ENCODE results near the gene ADGRG6. TPM values are rescaled to one million over a fixed set of nuclear protein-coding genes. Genes with fewer than 3 reads are reported as not detected.

The ADGRG6 gene
- total RNA-seq, 4 donors from 2014 or later = 56.6 to 147 (median 69.1) TPM

DNA sequence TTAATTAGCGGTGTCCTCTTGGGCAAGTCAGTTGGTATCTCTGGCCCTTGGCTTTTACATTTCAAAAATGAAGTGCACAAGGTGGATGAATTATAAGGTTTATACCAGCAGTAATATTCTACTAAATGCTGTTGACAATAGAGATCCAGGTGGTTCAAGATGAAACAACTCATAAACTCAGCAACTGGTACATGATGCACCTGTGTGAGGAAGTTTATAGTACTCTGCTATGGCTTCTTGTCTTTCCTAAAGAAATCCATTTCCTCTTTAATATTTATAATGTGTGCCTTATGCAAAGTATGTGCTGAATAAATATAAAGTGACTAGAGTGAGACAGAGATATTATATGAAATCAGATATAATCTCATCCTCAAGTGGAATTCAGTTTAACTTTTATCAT is 48.5 kb downstream of the ADGRG6 start:
- TF ChIP-seq, protein P1, sequence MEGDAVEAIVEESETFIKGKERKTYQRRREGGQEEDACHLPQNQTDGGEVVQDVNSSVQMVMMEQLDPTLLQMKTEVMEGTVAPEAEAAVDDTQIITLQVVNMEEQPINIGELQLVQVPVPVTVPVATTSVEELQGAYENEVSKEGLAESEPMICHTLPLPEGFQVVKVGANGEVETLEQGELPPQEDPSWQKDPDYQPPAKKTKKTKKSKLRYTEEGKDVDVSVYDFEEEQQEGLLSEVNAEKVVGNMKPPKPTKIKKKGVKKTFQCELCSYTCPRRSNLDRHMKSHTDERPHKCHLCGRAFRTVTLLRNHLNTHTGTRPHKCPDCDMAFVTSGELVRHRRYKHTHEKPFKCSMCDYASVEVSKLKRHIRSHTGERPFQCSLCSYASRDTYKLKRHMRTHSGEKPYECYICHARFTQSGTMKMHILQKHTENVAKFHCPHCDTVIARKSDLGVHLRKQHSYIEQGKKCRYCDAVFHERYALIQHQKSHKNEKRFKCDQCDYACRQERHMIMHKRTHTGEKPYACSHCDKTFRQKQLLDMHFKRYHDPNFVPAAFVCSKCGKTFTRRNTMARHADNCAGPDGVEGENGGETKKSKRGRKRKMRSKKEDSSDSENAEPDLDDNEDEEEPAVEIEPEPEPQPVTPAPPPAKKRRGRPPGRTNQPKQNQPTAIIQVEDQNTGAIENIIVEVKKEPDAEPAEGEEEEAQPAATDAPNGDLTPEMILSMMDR (IDR thresholded peaks at IDR 0.05) = no peak
- TF ChIP-seq POLR2AphosphoS5 (IDR thresholded peaks at IDR 0.05) (no peak), EP300 (IDR thresholded peaks at IDR 0.05) (no peak), POLR2A (IDR thresholded peaks at IDR 0.05) (no peak)
- H3K4me1 ChIP-seq = no peaks in the 10 kb centered on the region
- H3K27ac ChIP-seq = no peak overlapping the region
- no peaks in the 10 kb centered on the region for H3K27me3 ChIP-seq
- WGBS = 100% methylated on average over 1 of the region's 1 CpG
- H3K36me3 ChIP-seq = no peaks in the 10 kb centered on the region
- no peak overlapping the region for H3K4me3 ChIP-seq
- DNase-seq (ENCODE audit: low spot score in 2 of 2) = no peak
- H3K9me3 ChIP-seq = no peaks in the 10 kb centered on the region

DNA sequence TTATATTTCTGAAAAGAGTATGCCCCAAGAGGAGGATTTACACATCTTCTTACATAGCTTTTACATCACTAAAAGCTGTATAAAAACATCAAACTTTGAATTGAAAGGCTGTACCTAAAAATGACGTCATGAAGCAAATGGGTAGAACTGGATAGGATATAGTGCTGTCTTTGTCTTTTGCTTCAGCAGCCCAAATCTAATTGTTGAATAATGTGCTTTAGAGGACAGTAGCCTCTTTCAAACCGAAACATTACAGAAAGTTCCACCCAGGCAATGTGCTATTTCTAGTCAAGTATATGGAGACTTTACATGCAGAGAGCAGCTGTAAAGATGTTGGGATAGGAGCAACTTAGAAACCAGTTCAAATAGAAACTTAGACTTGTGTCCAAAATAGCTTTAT is 51.9 kb downstream of the ADGRG6 start:
- TF ChIP-seq, protein P1 (IDR thresholded peaks at IDR 0.05) = no peak
- no peak for TF ChIP-seq POLR2AphosphoS5 (IDR thresholded peaks at IDR 0.05)
- TF ChIP-seq EP300 (IDR thresholded peaks at IDR 0.05) = no peak
- no peak for TF ChIP-seq POLR2A (IDR thresholded peaks at IDR 0.05)
- no peaks in the 10 kb centered on the region for H3K36me3 ChIP-seq

GRCh38 chr6:142354650-142355049 is 52.8 kb downstream of the ADGRG6 start:
- 91% methylated on average over 3 of the region's 3 CpGs for WGBS
- Histone ChIP-seq H3K4me3 (no peak overlapping the region), H3K36me3 (no peaks in the 10 kb centered on the region), H3K27ac (no peak overlapping the region), H3K9me3 (no peaks in the 10 kb centered on the region), H3K27me3 (no peaks in the 10 kb centered on the region), H3K4me1 (peaks cover 7% of the 10 kb centered on the region)
- no peak for TF ChIP-seq EP300 (IDR thresholded peaks at IDR 0.05)
- no peak for TF ChIP-seq POLR2A (IDR thresholded peaks at IDR 0.05)
- TF ChIP-seq, protein P1 (IDR thresholded peaks at IDR 0.05) = no peak
- no peak for TF ChIP-seq POLR2AphosphoS5 (IDR thresholded peaks at IDR 0.05)
- no peak for DNase-seq (ENCODE audit: low spot score in 2 of 2)

More for the DNA sequence above, 51.9 kb downstream of the ADGRG6 start:
- H3K4me3 ChIP-seq = no peak overlapping the region
- no peaks in the 10 kb centered on the region for H3K27me3 ChIP-seq
- 76% methylated on average over 2 of the region's 2 CpGs for WGBS
- no peak for DNase-seq (ENCODE audit: low spot score in 2 of 2)
- peaks cover 4% of the 10 kb centered on the region for H3K4me1 ChIP-seq
- no peak overlapping the region for H3K27ac ChIP-seq
- no peaks in the 10 kb centered on the region for H3K9me3 ChIP-seq

GRCh38 chr6:142355520-142356174 is 53.8 kb downstream of the ADGRG6 start:
- peaks cover 7% of the 10 kb centered on the region for H3K4me1 ChIP-seq
- no peaks in the 10 kb centered on the region for H3K27me3 ChIP-seq
- TF ChIP-seq, protein P1 (IDR thresholded peaks at IDR 0.05) = no peak
- DNase-seq (ENCODE audit: low spot score in 2 of 2) = no peak
- H3K36me3 ChIP-seq = no peaks in the 10 kb centered on the region
- H3K4me3 ChIP-seq = no peak overlapping the region
- no peak overlapping the region for H3K27ac ChIP-seq
- no peaks in the 10 kb centered on the region for H3K9me3 ChIP-seq
- 41% methylated on average over 7 of the region's 7 CpGs for WGBS

GRCh38 chr6:142356201-142356883 is 54.5 kb downstream of the ADGRG6 start:
- H3K4me1 ChIP-seq = peaks cover 7% of the 10 kb centered on the region
- no peaks in the 10 kb centered on the region for H3K9me3 ChIP-seq
- no peak overlapping the region for H3K4me3 ChIP-seq
- no peak for DNase-seq (ENCODE audit: low spot score in 2 of 2)
- TF ChIP-seq EP300 (IDR thresholded peaks at IDR 0.05) (no peak), POLR2A (IDR thresholded peaks at IDR 0.05) (no peak), POLR2AphosphoS5 (IDR thresholded peaks at IDR 0.05) (no peak)
- TF ChIP-seq, protein P1 (IDR thresholded peaks at IDR 0.05) = no peak
- no peaks in the 10 kb centered on the region for H3K36me3 ChIP-seq
- 34% methylated on average over 5 of the region's 5 CpGs for WGBS
- H3K27ac ChIP-seq = no peak overlapping the region
- H3K27me3 ChIP-seq = no peaks in the 10 kb centered on the region

All from suprapubic skin (tissue), 4 donors.